ENCODE data around the gene CNNM2. TPM values are rescaled to one million over a fixed set of nuclear protein-coding genes. Genes with fewer than 3 reads are reported as not detected.

CNNM2 gene
- total RNA-seq, 2 experiments from 2014 or later = 10.9 to 12.3 TPM

- Mint-ChIP-seq H3K9me3 (no peaks in the 10 kb centered on the region), H3K4me3 (no peak overlapping the region), H3K27me3 (no peaks in the 10 kb centered on the region), H3K4me1 (no peaks in the 10 kb centered on the region), H3K27ac (no peak overlapping the region), H3K36me3 (no peaks in the 10 kb centered on the region)
- POLR2A ChIA-PET = no interaction called here
- DNase-seq = no peak
- ATAC-seq (ENCODE audit: low read depth) = no peak
These were observed 124.8 kb downstream of the CNNM2 start for GRCh38 chr10:103042908-103043307.

GRCh38 chr10:103044942-103045489, 126.9 kb downstream of the CNNM2 start:
- no peak overlapping the region for H3K4me3 Mint-ChIP-seq
- ATAC-seq (ENCODE audit: low read depth) (no peak), DNase-seq (no peak)
- no peaks in the 10 kb centered on the region for H3K9me3 Mint-ChIP-seq
- H3K4me1 Mint-ChIP-seq = no peaks in the 10 kb centered on the region
- no peaks in the 10 kb centered on the region for H3K36me3 Mint-ChIP-seq
- no peak overlapping the region for H3K27ac Mint-ChIP-seq
- POLR2A ChIA-PET = no interaction called here
- H3K27me3 Mint-ChIP-seq = no peaks in the 10 kb centered on the region

DNA sequence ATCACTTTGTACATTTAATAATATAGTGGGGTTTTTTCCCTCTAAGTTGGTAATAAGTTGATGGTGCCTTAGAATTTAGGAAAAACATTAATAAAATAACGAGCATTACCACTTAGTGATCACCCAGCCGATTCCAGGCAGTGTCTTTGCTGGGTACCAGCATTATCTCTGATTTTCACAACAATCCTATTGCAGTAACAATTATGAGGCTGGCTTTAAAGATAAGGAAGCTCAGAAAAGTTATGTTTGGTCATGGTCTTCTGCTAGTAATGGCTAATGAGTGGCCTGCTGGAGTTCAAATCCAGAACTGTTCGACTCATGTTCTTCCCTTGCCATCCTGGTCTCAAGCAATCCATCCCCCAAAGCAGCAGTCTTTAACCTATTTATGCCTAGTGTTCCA, 127.9 kb downstream of the CNNM2 start:
- POLR2A ChIA-PET = no interaction called here
- ATAC-seq (ENCODE audit: low read depth) (no peak), DNase-seq (no peak)
- no peak overlapping the region for H3K4me3 Mint-ChIP-seq
- no peak overlapping the region for H3K27ac Mint-ChIP-seq
- no peaks in the 10 kb centered on the region for H3K36me3 Mint-ChIP-seq
- no peaks in the 10 kb centered on the region for H3K27me3 Mint-ChIP-seq
- no peaks in the 10 kb centered on the region for H3K9me3 Mint-ChIP-seq
- H3K4me1 Mint-ChIP-seq = peaks cover 2% of the 10 kb centered on the region

DNA sequence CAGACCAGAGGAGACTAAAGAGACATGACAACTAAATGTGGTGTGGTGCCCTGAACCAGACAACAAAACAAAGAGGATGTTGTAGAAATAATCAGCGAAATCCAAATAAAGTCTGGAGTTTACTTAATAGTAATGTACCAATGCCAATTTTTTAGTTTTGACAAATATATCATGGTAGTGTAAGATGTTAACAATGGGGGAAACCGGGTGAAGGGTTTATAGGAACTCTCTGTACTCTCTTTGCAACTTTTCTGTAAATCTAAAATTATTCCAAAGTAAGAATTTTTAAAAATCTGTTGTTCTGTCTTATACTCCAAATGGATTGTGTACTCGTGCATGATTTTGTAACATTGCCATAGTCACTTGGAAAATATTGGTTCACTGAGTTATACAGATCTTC, 129.3 kb downstream of the CNNM2 start:
- Mint-ChIP-seq H3K27ac (no peak overlapping the region), H3K36me3 (no peaks in the 10 kb centered on the region), H3K27me3 (no peaks in the 10 kb centered on the region), H3K4me3 (no peak overlapping the region), H3K4me1 (peaks cover 2% of the 10 kb centered on the region), H3K9me3 (no peaks in the 10 kb centered on the region)
- ATAC-seq (ENCODE audit: low read depth) (no peak), DNase-seq (no peak)
- POLR2A ChIA-PET = no interaction called here

DNA sequence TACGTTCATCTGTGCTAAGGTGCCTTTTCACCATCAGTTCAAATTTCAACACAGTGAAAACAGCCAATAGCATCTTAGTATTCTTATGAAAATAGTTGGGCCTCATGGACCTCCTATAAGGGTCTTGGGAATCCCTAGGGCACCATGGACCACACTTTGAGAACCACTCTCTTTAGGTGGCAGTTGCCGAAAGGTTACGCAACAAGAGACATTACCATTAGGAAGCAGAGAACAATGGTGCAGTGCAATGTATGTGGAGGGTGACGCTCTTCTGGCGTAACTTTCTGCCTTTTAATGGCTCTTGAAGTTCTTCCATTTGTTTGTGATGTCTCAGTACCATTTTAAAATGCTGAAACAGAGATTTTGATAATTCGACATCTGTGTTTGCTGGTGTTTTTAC, 131.1 kb downstream of the CNNM2 start:
- no peaks in the 10 kb centered on the region for H3K9me3 Mint-ChIP-seq
- no peak overlapping the region for H3K4me3 Mint-ChIP-seq

GRCh38 chr10:103053659-103054581, 135.8 kb downstream of the CNNM2 start:
- H3K4me1 Mint-ChIP-seq = peaks cover 24% of the 10 kb centered on the region
- POLR2A ChIA-PET = interaction anchor here (0.8 to 2.2 kb wide), 4 partner anchors 9 to 135 kb away, joined by 3 to 15 read pairs (median 4); partner anchors contain the start of gene CNNM2
- peak; percentile 67 for DNase-seq

More for the DNA sequence above, 131.1 kb downstream of the CNNM2 start:
- no peak overlapping the region for H3K27ac Mint-ChIP-seq
- no peaks in the 10 kb centered on the region for H3K36me3 Mint-ChIP-seq
- peaks cover 15% of the 10 kb centered on the region for H3K4me1 Mint-ChIP-seq
- H3K27me3 Mint-ChIP-seq = no peaks in the 10 kb centered on the region
- DNase-seq = no peak
- ATAC-seq (ENCODE audit: low read depth) = no peak
- POLR2A ChIA-PET = no interaction called here

GRCh38 chr10:103054621-103055020, 136.5 kb downstream of the CNNM2 start:
- POLR2A ChIA-PET = interaction anchor here (0.8 to 2.2 kb wide), 5 partner anchors 8 to 136 kb away, joined by 3 to 15 read pairs (median 3); partner anchors contain the start of gene CNNM2
- DNase-seq = no peak
- Mint-ChIP-seq H3K27me3 (no peaks in the 10 kb centered on the region), H3K4me1 (peaks cover 24% of the 10 kb centered on the region), H3K27ac (peak overlapping the region; percentile 93), H3K36me3 (peaks cover 3% of the 10 kb centered on the region), H3K4me3 (peak overlapping the region; percentile 88), H3K9me3 (no peaks in the 10 kb centered on the region)
- ATAC-seq (ENCODE audit: low read depth) = no peak

More at GRCh38 chr10:103053659-103054581, 135.8 kb downstream of the CNNM2 start:
- H3K36me3 Mint-ChIP-seq = peaks cover 3% of the 10 kb centered on the region
- H3K27ac Mint-ChIP-seq = peak overlapping the region; percentile 93
- no peaks in the 10 kb centered on the region for H3K9me3 Mint-ChIP-seq
- no peaks in the 10 kb centered on the region for H3K27me3 Mint-ChIP-seq
- peak overlapping the region; percentile 88 for H3K4me3 Mint-ChIP-seq
- peak; percentile 86 for ATAC-seq (ENCODE audit: low read depth)

- H3K36me3 Mint-ChIP-seq = peaks cover 3% of the 10 kb centered on the region
- peaks cover 24% of the 10 kb centered on the region for H3K4me1 Mint-ChIP-seq
- H3K27ac Mint-ChIP-seq = no peak overlapping the region
- POLR2A ChIA-PET = interaction anchor here (1.1 to 2.2 kb wide), 3 partner anchors 11 to 136 kb away, joined by 3 to 15 read pairs (median 5); partner anchors contain the start of gene CNNM2
- H3K27me3 Mint-ChIP-seq = no peaks in the 10 kb centered on the region
- H3K9me3 Mint-ChIP-seq = no peaks in the 10 kb centered on the region
- no peak for ATAC-seq (ENCODE audit: low read depth)
- H3K4me3 Mint-ChIP-seq = peak overlapping the region; percentile 88
- DNase-seq = no peak
These were observed 137.0 kb downstream of the CNNM2 start for GRCh38 chr10:103055105-103055504.

GRCh38 chr10:103058034-103058433, 139.9 kb downstream of the CNNM2 start:
- POLR2A ChIA-PET = no interaction called here
- Mint-ChIP-seq H3K27ac (no peak overlapping the region), H3K27me3 (no peaks in the 10 kb centered on the region)

DNA sequence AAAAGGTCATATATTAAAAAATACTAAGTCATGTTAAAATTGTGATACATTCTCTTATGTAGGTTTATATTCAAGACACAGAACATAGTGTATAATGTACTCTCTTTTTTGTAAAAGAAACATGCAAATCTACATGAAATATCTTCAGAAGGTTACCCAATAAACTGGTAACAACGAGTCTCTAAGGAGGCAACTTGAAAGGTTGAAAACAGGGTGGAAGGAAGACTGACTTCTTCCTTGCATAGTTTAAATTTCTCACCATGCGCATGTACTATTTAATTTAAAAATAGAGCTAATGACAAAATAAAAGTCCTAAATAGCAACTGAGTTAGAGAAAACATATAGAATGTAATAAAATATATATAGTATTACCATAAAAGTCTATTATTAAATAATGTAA, 142.5 kb downstream of the CNNM2 start:
- H3K9me3 Mint-ChIP-seq = no peaks in the 10 kb centered on the region
- POLR2A ChIA-PET = no interaction called here
- H3K27me3 Mint-ChIP-seq = no peaks in the 10 kb centered on the region
- ATAC-seq (ENCODE audit: low read depth) = no peak
- no peak overlapping the region for H3K4me3 Mint-ChIP-seq
- DNase-seq = no peak
- no peaks in the 10 kb centered on the region for H3K4me1 Mint-ChIP-seq
- no peak overlapping the region for H3K27ac Mint-ChIP-seq
- peaks cover 3% of the 10 kb centered on the region for H3K36me3 Mint-ChIP-seq

More at GRCh38 chr10:103058034-103058433, 139.9 kb downstream of the CNNM2 start:
- peaks cover 21% of the 10 kb centered on the region for H3K4me1 Mint-ChIP-seq
- H3K9me3 Mint-ChIP-seq = no peaks in the 10 kb centered on the region
- H3K4me3 Mint-ChIP-seq = no peak overlapping the region
- ATAC-seq (ENCODE audit: low read depth) (no peak), DNase-seq (no peak)
- peaks cover 3% of the 10 kb centered on the region for H3K36me3 Mint-ChIP-seq

GRCh38 chr10:103062854-103063590, 144.9 kb downstream of the CNNM2 start:
- H3K36me3 Mint-ChIP-seq = peaks cover 3% of the 10 kb centered on the region
- ATAC-seq (ENCODE audit: low read depth) (no peak), DNase-seq (no peak)
- no peaks in the 10 kb centered on the region for H3K9me3 Mint-ChIP-seq
- H3K27me3 Mint-ChIP-seq = no peaks in the 10 kb centered on the region
- H3K27ac Mint-ChIP-seq = no peak overlapping the region
- no peak overlapping the region for H3K4me3 Mint-ChIP-seq
- POLR2A ChIA-PET = interaction anchor here (1.1 to 1.4 kb wide), 2 partner anchors 9 to 145 kb away, joined by 3 to 5 read pairs; partner anchors contain the start of gene CNNM2
- H3K4me1 Mint-ChIP-seq = peaks cover 4% of the 10 kb centered on the region

GRCh38 chr10:103064956-103065355, 146.9 kb downstream of the CNNM2 start:
- ATAC-seq (ENCODE audit: low read depth) (no peak), DNase-seq (no peak)
- Mint-ChIP-seq H3K9me3 (no peaks in the 10 kb centered on the region), H3K36me3 (peaks cover 3% of the 10 kb centered on the region), H3K27ac (no peak overlapping the region), H3K4me1 (peaks cover 22% of the 10 kb centered on the region), H3K27me3 (no peaks in the 10 kb centered on the region), H3K4me3 (no peak overlapping the region)
- POLR2A ChIA-PET = interaction anchor here (1.1 kb wide), 2 partner anchors 10 to 147 kb away, joined by 3 read pairs; partner anchors contain the start of gene CNNM2
